GM19328 (cell line): ENCODE results near the gene PTPN3.
A peak's percentile ranks its signal among the peaks of the same experiment; 100 is the strongest.

Experiments used
- ATAC-seq: cut with Tn5 transposase; IDR thresholded peaks from one replicate; pipeline ENCODE4 v1.9.1; 2021; ENCODE audit warnings: mild to moderate bottlenecking, moderate library complexity; ENCODE audit not compliant: unreplicated experiment

The PTPN3 gene

GRCh38 chr9:109455391-109455790 lies 42.7 kb downstream of the PTPN3 start:
- ATAC-seq: no peak

DNA sequence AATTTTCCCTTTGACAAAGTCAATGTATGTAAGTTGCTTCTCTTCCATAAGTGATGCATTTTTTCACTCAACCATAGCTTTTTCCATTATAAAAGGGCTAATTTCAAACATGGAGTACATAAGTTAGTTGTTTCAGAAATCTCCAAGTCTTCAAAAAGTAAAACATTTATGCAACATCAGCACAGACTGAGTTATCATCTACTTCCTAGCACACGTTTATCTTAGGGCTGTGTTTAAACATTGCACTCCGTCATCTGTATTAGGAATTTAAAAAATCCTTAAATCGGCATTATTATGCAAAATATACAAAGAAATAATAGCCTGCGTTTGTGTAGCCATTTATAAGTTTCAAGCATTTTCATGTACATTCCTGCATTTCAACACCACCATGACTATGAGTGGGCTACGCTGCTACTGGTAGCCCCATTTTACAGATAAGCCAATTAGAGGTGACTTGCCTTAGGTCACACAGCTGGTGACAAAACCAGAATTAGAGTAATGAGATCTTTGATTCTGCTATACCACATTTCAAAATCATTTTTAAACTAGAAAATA lies 43.4 kb downstream of the PTPN3 start:
- no peak for ATAC-seq

DNA sequence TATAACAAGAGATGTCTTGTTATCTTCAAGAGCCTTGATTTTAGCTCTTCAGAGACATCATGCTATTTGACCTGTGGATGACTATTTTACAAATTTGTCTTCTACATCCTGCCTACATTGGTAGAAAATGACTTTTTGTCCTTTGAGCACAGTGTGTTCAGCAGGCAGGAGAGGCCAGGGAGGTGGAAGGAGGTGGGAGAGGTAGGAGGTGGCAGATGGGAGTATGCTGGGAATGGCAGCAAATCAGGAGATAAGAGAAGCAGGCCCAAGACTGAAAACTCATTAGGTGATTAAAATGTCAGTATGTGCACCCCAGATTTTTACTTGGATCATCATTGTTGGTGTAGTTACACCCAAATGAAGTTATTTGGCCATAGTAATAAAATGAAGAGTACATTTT lies 44.1 kb downstream of the PTPN3 start:
- ATAC-seq: no peak

DNA sequence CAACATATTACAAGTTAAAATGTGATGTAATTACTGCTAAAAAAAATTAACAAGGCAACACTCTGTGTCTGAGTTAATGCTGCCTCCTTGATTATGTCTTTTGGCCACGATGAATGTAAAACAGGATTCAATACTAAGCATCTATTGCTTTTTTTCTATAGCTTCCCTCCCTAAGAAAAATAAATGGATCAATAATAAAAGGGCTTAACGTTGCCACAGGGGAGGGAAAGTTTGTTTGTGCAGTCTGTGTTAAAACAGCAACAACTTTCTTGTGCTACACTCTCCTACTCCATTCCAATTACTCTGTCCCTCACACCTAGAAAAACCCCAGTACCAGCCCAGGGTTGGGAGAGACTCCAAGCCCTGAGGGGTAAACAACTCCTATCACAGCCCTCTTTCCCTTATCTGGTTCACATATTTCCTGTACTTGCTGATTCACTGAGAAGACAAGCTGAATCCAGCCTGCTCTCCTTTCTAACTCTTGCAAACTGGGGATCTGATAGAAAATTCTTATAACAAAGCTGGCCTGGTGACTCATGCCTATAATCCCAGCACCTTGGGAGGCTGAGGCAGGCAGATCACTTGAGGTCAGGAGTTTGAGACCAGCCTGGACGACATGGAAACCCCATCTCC lies 44.8 kb downstream of the PTPN3 start:
- ATAC-seq: no peak

DNA sequence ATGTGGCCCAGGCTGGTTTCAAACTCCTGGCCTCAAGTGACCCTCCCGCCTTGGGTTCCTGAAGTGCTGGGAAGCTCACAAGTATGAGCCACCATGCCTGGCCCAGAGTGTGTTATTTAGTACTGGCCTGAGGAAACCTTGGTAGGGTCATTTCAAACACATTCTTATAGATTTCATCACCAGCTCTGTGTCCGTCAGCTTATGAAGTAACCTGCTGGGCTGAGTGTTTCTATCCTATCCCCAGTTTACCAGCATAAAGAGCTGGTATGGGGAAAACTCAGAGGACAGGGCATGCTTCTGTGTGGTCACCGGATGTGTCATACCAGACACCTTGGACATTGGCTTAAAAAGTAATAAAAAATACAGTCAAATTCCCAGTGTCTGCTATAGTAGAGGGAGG lies 45.3 kb downstream of the PTPN3 start:
- no peak for ATAC-seq

DNA sequence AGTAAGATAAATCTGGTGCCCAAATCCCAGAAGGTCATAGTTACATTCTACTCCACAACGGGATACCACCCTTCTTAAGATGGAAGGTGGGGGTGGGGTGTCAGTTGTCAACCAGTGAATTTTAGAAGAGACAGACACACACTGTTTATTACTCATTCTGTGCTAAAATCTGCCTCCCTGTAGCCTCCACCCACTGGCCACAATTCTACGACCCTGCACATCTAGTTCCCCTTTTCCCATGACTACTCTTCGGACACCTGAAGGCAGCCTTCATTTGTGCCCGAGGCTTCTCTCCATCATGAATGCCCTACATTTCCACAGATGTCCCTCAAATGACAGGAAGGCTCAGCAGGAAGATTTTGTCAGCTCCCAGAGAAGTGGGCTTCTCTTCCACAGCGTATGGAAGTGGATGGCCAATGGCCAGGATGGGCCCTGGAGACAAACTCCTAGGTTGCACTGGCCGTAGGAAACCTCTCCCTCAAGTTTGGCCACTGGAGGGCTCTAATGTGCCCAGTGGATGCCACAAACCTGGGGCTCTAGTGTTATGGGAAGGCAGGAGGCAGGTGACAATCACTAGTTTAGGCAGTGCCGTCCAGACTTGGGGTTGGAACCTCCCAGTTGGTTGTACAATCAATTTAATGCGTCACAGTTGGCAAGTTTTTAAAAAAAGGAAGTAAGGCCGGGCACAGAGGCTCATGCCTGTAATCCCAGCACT lies 46.6 kb downstream of the PTPN3 start:
- no peak for ATAC-seq

DNA sequence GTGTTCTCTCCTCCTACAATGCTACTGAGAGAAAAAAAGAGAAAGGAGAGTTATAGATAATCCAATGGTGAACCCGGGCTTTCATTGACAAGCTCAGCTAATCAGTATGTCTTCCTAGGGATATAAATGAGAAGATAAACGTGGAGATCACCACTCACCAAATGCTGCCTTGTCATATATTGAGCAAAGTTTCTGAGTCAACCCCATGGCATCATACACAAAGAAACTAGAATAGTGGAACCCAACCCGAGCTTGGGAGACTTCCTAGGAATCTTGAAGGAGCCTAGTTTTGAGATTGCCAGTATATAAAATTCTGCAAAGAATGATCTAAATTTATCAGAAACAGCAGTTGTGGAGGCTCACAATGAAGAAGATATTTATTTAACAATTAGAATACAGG lies 47.8 kb downstream of the PTPN3 start:
- no peak for ATAC-seq

- ATAC-seq: no peak
Measured at GRCh38 chr9:109449036-109449798, 48.9 kb downstream of the PTPN3 start.

- ATAC-seq: no peak
Measured at GRCh38 chr9:109448223-109448622, 49.9 kb downstream of the PTPN3 start.

DNA sequence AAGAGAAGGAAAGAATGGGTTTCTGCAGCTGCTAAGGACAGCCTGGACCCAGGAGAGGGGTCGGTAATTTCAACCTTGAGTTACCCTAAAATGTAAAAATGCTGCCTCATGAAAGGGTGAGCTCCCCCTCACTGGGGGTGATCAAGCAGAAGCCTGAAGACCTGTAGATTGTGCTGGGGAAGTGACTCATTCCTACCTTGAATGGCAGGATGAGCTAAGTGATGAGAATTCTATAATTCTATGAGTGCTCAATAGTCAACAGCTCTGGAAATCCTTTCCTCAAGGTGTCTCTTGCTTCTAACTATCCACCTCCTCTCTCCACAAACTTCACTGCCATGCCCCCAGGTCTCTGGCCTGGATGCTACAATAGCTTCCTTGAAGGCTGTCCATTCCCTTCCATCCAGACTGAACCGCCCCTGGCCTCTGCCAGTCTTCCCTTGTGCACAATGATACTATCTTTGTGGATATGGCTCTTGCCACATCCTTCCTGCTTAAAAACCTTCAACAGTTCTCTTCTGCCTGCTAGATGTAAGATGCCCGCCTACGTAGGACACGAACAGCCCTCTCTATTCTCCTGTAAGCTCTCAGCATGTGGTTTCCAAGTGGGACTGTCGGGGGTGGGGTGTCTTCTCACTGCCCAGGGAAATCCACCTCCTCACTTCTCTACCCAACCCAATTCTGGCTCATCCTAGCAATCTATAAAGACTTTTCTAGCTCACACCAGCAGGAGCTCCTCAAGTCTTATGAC lies 50.6 kb downstream of the PTPN3 start:
- ATAC-seq: no peak

DNA sequence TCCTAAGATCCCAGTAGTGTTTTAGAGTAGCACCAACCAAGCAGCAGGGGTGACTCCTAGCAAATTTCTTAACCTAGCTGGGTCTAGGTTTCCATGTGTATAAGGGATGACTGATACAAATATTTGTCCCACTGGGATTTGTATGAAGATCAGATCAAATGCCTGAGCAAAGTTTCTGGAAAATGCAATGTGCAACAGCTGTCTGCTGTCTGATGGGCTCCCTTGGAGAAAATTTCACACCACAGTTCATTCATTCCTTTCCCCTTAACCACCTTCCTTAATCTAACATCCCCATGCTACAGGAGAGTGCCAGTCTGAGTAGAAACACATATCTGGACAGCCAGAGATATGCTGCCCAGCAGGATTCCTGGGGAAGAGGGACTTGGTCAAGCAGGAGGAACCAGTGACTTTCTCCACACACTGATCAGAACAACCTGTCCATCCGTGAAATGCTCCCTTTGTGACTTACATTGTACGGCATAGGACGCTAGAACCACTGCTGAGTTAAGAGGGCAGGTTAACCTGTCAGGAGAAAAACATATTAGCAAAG lies 53.3 kb downstream of the PTPN3 start:
- ATAC-seq: no peak

DNA sequence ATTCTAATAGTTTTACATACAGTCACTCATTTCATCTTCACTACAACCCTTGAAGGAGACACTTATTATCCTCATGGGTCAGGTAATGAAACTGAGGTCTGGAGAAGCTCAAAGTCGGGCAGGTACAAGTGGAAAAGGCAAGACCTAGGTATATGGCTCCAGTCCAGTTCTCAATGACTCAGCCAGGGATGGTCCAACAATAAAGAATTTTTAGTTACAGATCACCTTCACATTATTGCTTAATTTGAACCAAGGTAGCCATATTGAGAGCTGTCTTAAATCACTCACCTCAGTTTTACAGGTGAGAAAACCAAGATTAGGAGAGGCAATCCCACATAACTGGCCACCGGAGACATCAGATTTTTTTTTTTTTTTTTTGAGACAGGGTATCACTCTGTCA lies 55.4 kb downstream of the PTPN3 start:
- no peak for ATAC-seq

GRCh38 chr9:109441296-109441695 lies 56.8 kb downstream of the PTPN3 start:
- ATAC-seq: no peak

DNA sequence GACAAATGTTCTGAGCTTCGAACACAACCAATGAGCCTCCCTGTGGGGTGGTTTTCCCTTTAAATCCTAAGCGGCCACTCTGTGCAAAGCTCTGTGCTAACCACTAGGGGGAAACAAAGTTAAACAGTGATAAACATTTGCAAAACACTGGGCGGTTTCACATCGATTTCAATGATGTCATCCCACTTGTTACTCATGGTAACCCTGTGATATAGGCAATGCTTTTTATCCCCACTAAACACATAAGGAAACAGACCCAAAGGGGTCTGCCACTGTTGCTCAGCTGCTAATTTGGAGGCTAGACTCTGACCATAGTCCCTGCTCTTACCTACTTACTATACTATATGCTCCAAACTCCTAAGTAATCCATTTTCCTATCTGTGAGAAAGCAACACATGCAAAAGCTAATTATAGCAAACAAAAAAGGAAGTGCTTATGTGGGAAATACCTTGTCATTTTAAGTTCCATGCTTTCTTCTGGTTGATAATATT lies 57.3 kb downstream of the PTPN3 start:
- peak; percentile 84 for ATAC-seq

DNA sequence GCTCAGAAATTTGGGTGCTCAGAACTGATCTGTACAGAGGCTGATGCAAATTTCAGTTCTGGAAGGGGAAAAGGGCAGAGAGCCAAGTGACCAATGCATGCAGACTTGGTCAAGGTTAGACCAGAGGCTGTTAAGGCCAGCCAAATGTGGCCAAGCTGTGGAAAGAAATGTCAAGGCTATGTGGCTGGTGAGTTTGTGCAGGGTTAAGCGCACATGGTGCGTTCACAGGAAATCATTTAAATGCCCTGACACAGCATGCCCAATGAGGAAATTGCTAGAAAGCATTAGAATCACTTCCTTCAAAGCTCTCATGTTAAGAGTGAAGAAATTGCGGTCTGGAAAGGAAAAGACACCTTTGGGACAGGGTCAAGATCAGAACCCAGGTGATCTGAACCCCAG lies 58.0 kb downstream of the PTPN3 start:
- no peak for ATAC-seq

- no peak for ATAC-seq
Measured at GRCh38 chr9:109439378-109440116, 58.6 kb downstream of the PTPN3 start.

- no peak for ATAC-seq
Measured at GRCh38 chr9:109437286-109437685, 60.8 kb downstream of the PTPN3 start.

DNA sequence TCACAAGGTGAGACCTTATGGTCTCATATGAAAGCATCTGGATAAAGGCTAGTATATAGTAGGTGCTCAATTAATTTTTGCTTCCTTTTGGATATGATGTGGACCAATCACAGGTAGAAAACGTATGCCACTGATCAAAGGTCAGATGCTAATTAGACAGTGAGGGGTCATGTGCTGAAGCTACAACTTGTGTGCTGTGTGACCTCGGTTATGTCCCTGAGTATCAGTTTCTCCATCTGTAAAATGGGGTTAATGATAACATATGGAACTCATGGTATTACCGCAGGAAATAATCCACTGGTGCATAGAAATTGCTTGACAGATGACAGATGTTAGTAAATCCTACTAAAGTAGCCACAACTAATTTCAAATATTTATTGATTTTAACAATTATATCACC lies 62.0 kb downstream of the PTPN3 start:
- ATAC-seq: no peak

DNA sequence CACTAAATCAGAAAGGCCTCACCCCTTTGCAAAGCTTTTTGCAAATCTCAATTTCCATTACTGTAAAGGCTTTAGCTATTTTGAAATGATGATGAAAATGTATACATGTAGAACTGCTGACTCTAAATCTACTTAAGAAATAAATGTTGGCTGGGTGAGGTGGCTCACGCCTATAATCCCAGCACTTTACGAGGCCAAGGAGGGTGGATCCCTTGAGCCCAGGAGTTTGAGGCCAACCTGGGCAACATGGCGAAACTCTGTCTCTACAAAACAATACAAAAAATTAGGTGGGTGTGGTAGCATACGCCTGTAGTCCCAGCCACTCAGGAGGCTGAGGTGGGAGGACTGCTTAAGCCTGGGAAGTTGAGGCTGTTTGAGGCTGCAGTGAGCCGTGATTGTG lies 64.6 kb downstream of the PTPN3 start:
- no peak for ATAC-seq

DNA sequence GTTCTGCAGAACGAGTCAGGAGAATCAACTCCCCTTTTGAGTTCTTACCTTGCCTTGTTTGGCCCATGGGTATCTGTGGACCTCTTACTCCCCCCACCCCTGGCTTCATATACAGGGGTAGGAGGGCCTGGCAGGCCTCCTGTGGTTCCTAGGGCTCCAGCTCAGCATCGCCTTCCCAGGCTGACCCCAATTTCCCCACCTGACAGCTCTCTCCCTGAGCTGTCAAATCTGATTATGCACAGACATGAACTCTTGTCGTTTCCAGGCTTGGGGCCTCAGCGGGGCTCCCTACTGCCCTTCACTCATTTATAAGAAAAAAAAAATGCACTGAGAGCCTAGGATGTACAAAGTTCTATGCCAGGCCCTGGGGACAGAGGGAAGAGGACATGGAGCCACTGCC lies 67.9 kb downstream of the PTPN3 start:
- ATAC-seq: no peak
